Endothelial cell (in vitro differentiated cells): ENCODE measurements around the gene SIPA1. TPM values are rescaled to one million over a fixed set of nuclear protein-coding genes. Genes with fewer than 3 reads are reported as not detected.

Experiments
- DNase-seq: peaks from one replicate; pipeline ENCODE4 v3.0.0; 2021; ENCODE audit warnings: low spot score
- H3K27ac Mint-ChIP-seq: one replicate; pipeline ENCODE4 v1.8.0; 2021; ENCODE audit warnings: mixed read lengths, inconsistent platforms; ENCODE audit not compliant: unreplicated experiment
- H3K27me3 Mint-ChIP-seq: one replicate; pipeline ENCODE4 v1.8.0; 2021; ENCODE audit warnings: mild to moderate bottlenecking, moderate library complexity, mixed read lengths, inconsistent platforms; ENCODE audit not compliant: unreplicated experiment
- H3K36me3 Mint-ChIP-seq: one replicate; pipeline ENCODE4 v1.8.0; 2021; ENCODE audit warnings: mild to moderate bottlenecking, low read depth, mixed read lengths, inconsistent platforms; ENCODE audit not compliant: unreplicated experiment
- H3K4me1 Mint-ChIP-seq: one replicate; pipeline ENCODE4 v1.8.0; 2021; ENCODE audit warnings: mild to moderate bottlenecking, mixed read lengths, inconsistent platforms; ENCODE audit not compliant: unreplicated experiment
- H3K4me3 Mint-ChIP-seq: one replicate; pipeline ENCODE4 v1.8.0; 2021; ENCODE audit warnings: mild to moderate bottlenecking, mixed read lengths, inconsistent platforms; ENCODE audit not compliant: unreplicated experiment
- H3K9me3 Mint-ChIP-seq: one replicate; pipeline ENCODE4 v1.8.0; 2021; ENCODE audit warnings: mixed read lengths, inconsistent platforms; ENCODE audit not compliant: unreplicated experiment
- total RNA-seq: library from RNA; stranded (reverse); fragmentation: NEBNext Ultra II Directional; extraction: Animal tissue kit (Norgen Biotek cat#: 25700); gene quantifications from one replicate; pipeline ENCODE4 v1.2.1, GENCODE V29; 2021; ENCODE audit not compliant: unreplicated experiment
- TF ChIP-seq, protein P1 (sequence below): fragments of 200-600 bp; sonication (generic); IDR thresholded peaks from one replicate; pipeline ENCODE4 v1.5.0; 2021; ENCODE audit warnings: antibody characterized with exemption; ENCODE audit not compliant: unreplicated experiment

The SIPA1 gene
- total RNA-seq, 1 donor from 2014 or later: 267 TPM

DNA sequence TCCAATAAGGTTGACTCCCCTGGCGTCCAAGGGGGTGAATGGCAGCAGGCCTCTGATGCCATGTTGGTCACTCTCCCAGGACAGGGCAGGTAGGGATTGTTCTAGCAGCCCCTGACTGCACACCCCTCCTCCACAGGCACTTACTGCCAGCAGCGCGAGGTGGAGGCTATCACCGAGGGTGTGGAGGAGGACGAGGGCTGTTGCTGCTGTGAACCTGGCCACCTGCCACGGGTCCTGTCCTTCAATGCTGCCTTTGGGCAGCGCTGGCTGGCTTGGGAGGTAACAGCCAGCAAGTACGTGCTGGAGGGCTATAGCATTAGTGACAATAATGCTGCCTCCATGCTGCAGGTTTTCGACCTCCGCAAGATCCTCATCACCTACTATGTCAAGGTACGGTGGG lies 7.7 kb upstream of the SIPA1 start:
- Mint-ChIP-seq H3K4me3 (no peak overlapping the region), H3K36me3 (peaks cover 24% of the 10 kb centered on the region), H3K4me1 (peaks cover 6% of the 10 kb centered on the region), H3K27ac (no peak overlapping the region), H3K27me3 (peaks cover 5% of the 10 kb centered on the region), H3K9me3 (no peaks in the 10 kb centered on the region)
- no peak for DNase-seq
- TF ChIP-seq, protein P1, sequence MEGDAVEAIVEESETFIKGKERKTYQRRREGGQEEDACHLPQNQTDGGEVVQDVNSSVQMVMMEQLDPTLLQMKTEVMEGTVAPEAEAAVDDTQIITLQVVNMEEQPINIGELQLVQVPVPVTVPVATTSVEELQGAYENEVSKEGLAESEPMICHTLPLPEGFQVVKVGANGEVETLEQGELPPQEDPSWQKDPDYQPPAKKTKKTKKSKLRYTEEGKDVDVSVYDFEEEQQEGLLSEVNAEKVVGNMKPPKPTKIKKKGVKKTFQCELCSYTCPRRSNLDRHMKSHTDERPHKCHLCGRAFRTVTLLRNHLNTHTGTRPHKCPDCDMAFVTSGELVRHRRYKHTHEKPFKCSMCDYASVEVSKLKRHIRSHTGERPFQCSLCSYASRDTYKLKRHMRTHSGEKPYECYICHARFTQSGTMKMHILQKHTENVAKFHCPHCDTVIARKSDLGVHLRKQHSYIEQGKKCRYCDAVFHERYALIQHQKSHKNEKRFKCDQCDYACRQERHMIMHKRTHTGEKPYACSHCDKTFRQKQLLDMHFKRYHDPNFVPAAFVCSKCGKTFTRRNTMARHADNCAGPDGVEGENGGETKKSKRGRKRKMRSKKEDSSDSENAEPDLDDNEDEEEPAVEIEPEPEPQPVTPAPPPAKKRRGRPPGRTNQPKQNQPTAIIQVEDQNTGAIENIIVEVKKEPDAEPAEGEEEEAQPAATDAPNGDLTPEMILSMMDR: no peak

GRCh38 chr11:65633390-65634108 lies 4.4 kb upstream of the SIPA1 start:
- H3K4me3 Mint-ChIP-seq: peak overlapping the region; percentile 79
- H3K27ac Mint-ChIP-seq: no peak overlapping the region
- peaks cover 16% of the 10 kb centered on the region for H3K4me1 Mint-ChIP-seq
- H3K9me3 Mint-ChIP-seq: no peaks in the 10 kb centered on the region
- peaks cover 23% of the 10 kb centered on the region for H3K36me3 Mint-ChIP-seq
- H3K27me3 Mint-ChIP-seq: peaks cover 3% of the 10 kb centered on the region
- no peak for DNase-seq
- TF ChIP-seq, protein P1: no peak

GRCh38 chr11:65634109-65634436 lies 3.8 kb upstream of the SIPA1 start:
- peaks cover 7% of the 10 kb centered on the region for H3K27me3 Mint-ChIP-seq
- H3K4me3 Mint-ChIP-seq: no peak overlapping the region
- H3K9me3 Mint-ChIP-seq: no peaks in the 10 kb centered on the region
- TF ChIP-seq, protein P1: no peak
- H3K4me1 Mint-ChIP-seq: peaks cover 21% of the 10 kb centered on the region
- peaks cover 22% of the 10 kb centered on the region for H3K36me3 Mint-ChIP-seq
- no peak overlapping the region for H3K27ac Mint-ChIP-seq
- DNase-seq: no peak

DNA sequence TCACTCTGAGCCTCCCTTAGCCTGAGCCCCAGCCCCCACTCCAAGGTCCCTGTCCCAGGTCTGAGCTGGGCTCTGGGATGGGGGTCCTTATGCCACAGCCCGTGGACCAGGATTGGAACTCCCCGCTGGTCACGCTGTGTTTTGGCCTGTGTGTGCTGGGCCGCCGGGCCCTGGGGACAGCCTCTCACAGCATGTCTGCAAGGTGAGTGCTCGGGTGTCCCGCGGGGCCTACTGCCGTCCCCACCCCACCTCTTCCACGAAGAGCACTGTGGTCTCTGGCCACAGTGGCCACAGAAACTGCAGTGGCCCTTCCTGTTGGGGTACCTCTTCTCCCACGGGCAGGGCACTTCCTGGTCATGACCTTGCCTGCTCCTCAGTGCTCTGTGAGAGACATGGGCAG lies 3.5 kb upstream of the SIPA1 start:
- Mint-ChIP-seq H3K4me1 (peaks cover 23% of the 10 kb centered on the region), H3K27me3 (peaks cover 7% of the 10 kb centered on the region), H3K9me3 (no peaks in the 10 kb centered on the region), H3K36me3 (peaks cover 19% of the 10 kb centered on the region), H3K27ac (no peak overlapping the region), H3K4me3 (no peak overlapping the region)
- TF ChIP-seq, protein P1: no peak
- DNase-seq: no peak

DNA sequence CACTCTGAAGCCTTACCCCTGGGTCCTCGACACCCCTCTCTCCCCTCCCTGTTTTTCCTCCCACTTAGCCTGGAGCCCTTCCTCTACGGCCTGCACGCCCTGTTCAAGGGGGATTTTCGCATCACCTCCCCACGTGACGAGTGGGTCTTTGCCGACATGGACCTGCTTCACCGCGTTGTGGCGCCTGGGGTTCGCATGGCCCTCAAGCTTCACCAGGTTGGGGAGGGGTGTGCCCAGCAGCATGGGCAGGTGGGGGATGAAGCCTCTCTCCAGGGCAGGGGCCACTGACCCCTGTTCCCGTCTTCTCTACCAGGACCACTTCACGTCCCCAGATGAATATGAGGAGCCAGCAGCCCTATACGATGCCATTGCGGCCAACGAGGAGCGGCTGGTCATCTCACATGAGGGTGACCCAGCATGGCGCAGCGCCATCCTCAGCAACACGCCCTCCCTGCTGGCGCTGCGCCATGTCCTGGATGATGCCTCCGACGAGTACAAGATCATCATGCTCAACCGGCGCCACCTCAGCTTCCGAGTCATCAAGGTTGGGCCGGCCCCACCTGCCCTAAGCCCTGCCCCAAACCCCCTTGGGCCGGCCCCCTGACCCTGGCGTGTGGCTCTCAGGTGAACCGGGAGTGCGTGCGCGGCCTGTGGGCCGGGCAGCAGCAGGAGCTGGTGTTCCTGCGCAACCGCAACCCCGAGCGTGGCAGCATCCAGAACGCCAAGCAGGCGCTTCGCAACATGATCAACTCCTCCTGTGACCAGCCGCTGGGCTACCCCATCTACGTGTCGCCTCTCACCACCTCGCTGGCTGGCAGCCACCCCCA lies 2.8 kb upstream of the SIPA1 start:
- H3K27ac Mint-ChIP-seq: no peak overlapping the region
- no peak for DNase-seq
- TF ChIP-seq, protein P1: no peak
- no peak overlapping the region for H3K4me3 Mint-ChIP-seq
- peaks cover 12% of the 10 kb centered on the region for H3K27me3 Mint-ChIP-seq
- peaks cover 18% of the 10 kb centered on the region for H3K36me3 Mint-ChIP-seq
- H3K9me3 Mint-ChIP-seq: no peaks in the 10 kb centered on the region
- peaks cover 29% of the 10 kb centered on the region for H3K4me1 Mint-ChIP-seq
